Neural cell (in vitro differentiated cells): ENCODE measurements around the gene BABAM2.

Source experiments
- CTCF ChIP-seq: fragments of 450-650 bp; IDR thresholded peaks from 2 replicates; pipeline ENCODE4 v1.5.1; 2014; ENCODE audit warnings: antibody characterized with exemption, mild to moderate bottlenecking, moderate library complexity; ENCODE audit not compliant: poor library complexity, severe bottlenecking
- EP300 ChIP-seq: fragments of 450-650 bp; conservative IDR thresholded peaks from 2 replicates; pipeline ENCODE4 v1.6.1; 2014; ENCODE audit warnings: antibody characterized with exemption, mild to moderate bottlenecking, moderate library complexity; ENCODE audit not compliant: poor library complexity, severe bottlenecking
- EZH2 ChIP-seq: fragments of 200-600, 300-800 bp; shearing (Covaris generic), sonication (generic); IDR thresholded peaks from 2 replicates; pipeline ENCODE4 v1.6.1; 2014; ENCODE audit warnings: antibody characterized with exemption, low read length, borderline replicate concordance, mild to moderate bottlenecking; ENCODE audit not compliant: insufficient read depth, poor library complexity, severe bottlenecking
- MXI1 ChIP-seq: fragments of 450-650 bp; conservative IDR thresholded peaks from 2 replicates; pipeline ENCODE4 v1.6.1; 2014; ENCODE audit warnings: antibody characterized with exemption, mild to moderate bottlenecking; ENCODE audit not compliant: poor library complexity, severe bottlenecking
- POLR2AphosphoS5 ChIP-seq: IDR thresholded peaks from 2 replicates; pipeline ENCODE4 v1.6.1; 2012
- RAD21 ChIP-seq: fragments of 450-650 bp; conservative IDR thresholded peaks from 2 replicates; pipeline ENCODE4 v1.6.1; 2014; ENCODE audit warnings: antibody characterized with exemption, mild to moderate bottlenecking, moderate library complexity
- REST ChIP-seq: IDR thresholded peaks from 2 replicates; pipeline ENCODE4 v1.6.1; 2012; ENCODE audit warnings: borderline replicate concordance
- SMC3 ChIP-seq: fragments of 450-650 bp; conservative IDR thresholded peaks from 2 replicates; pipeline ENCODE4 v1.6.1; 2014; ENCODE audit warnings: antibody characterized with exemption, mild to moderate bottlenecking, moderate library complexity; ENCODE audit not compliant: poor library complexity
- TAF1 ChIP-seq: IDR thresholded peaks from 2 replicates; pipeline ENCODE4 v1.6.1; 2012; ENCODE audit warnings: low read depth

GRCh38 chr2:28316546-28317335, 426.2 kb downstream of the BABAM2 start:
- no peak for TF ChIP-seq CTCF
- TF ChIP-seq POLR2AphosphoS5 = no peak
- no peak for TF ChIP-seq EZH2
- no peak for TF ChIP-seq RAD21
- no peak for TF ChIP-seq TAF1
- no peak for TF ChIP-seq REST
- no peak for TF ChIP-seq EP300
- no peak for TF ChIP-seq MXI1
- no peak for TF ChIP-seq SMC3
